DOHH2 (cell line): ENCODE results near the gene MYH11.

Experiments used
- EZH2phosphoT487 ChIP-seq: fragments of 200-600 bp; sonication (generic); IDR thresholded peaks from 2 replicates; pipeline ENCODE4 v1.6.1; 2017; ENCODE audit warnings: borderline replicate concordance, mild to moderate bottlenecking, antibody characterized with exemption, low read length, moderate library complexity, mixed read lengths
- TF ChIP-seq, protein P1 (sequence below): fragments of 200-600 bp; sonication (generic); IDR thresholded peaks from one replicate; pipeline ENCODE4 v1.5.1; 2014; ENCODE audit warnings: antibody characterized with exemption, mild to moderate bottlenecking, low read depth, low read length; ENCODE audit not compliant: poor library complexity, severe bottlenecking

DNA sequence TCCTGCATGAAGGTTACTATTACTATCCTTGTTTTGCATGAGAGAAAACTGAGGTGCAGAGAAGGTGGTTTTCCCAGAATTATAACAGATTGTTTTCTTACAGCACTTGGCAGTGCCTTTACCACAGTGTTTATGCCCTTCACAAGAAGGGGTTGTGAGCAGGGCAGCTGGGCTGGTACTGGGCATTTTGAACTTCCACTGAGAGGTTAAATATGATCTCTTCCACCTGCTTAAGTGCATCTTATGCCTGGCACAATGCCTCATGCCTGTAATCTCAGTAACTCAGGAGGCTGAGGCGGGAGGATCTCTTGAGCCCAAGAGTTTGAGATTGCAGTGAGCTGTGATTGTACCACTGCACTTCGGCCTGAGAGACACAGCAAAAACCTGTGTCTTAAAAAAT is 170.5 kb downstream of the MYH11 start:
- TF ChIP-seq, protein P1, sequence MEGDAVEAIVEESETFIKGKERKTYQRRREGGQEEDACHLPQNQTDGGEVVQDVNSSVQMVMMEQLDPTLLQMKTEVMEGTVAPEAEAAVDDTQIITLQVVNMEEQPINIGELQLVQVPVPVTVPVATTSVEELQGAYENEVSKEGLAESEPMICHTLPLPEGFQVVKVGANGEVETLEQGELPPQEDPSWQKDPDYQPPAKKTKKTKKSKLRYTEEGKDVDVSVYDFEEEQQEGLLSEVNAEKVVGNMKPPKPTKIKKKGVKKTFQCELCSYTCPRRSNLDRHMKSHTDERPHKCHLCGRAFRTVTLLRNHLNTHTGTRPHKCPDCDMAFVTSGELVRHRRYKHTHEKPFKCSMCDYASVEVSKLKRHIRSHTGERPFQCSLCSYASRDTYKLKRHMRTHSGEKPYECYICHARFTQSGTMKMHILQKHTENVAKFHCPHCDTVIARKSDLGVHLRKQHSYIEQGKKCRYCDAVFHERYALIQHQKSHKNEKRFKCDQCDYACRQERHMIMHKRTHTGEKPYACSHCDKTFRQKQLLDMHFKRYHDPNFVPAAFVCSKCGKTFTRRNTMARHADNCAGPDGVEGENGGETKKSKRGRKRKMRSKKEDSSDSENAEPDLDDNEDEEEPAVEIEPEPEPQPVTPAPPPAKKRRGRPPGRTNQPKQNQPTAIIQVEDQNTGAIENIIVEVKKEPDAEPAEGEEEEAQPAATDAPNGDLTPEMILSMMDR = no peak
- TF ChIP-seq EZH2phosphoT487 = no peak
